ENCODE results near the gene FAM219A.

DNA sequence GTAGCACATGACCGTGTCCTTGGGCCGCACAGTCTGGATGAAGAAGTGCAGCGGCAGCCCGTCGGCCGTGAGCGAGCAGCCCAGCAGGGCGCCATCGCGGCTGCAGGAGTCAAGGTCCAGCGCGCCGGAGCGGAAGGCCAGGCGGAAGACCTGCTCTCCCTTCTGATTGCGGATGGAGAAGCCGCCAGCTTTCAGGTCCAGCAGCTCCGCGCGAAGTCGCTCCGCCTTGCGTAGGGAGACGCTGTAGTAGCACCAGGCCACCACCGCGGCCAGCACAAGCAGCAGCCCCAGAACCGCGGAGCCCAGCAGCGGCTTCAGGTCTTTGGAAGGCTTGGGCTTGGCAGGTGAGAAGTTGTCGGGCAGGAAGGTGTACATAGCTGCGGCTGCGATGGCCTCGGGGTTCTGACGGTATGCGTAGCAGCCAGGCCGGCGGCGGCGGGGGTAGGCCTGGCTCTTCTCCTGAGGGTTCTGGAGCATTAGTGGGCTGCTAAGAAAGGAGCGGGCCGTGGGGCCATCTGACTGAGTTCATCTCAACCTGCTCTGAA is 85.8 kb downstream of the FAM219A start:
- TF ChIP-seq, protein P1, sequence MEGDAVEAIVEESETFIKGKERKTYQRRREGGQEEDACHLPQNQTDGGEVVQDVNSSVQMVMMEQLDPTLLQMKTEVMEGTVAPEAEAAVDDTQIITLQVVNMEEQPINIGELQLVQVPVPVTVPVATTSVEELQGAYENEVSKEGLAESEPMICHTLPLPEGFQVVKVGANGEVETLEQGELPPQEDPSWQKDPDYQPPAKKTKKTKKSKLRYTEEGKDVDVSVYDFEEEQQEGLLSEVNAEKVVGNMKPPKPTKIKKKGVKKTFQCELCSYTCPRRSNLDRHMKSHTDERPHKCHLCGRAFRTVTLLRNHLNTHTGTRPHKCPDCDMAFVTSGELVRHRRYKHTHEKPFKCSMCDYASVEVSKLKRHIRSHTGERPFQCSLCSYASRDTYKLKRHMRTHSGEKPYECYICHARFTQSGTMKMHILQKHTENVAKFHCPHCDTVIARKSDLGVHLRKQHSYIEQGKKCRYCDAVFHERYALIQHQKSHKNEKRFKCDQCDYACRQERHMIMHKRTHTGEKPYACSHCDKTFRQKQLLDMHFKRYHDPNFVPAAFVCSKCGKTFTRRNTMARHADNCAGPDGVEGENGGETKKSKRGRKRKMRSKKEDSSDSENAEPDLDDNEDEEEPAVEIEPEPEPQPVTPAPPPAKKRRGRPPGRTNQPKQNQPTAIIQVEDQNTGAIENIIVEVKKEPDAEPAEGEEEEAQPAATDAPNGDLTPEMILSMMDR (conservative IDR thresholded peaks at IDR 0.05), result no peak
- no peak for TF ChIP-seq ZFX (IDR thresholded peaks at IDR 0.05)

Measured in C4-2B (cell line).